GM12878 (cell line): Measurements from ENCODE around the gene SUPT6H. TPM values are rescaled to one million over a fixed set of nuclear protein-coding genes. Genes with fewer than 3 reads are reported as not detected.

Source experiments
- ATF7 ChIP-seq: fragments of 450-650 bp; IDR thresholded peaks from 2 replicates; pipeline ENCODE4 v1.6.1; 2016; ENCODE audit warnings: low read depth, mild to moderate bottlenecking
- CHD1 ChIP-seq: IDR thresholded peaks from 2 replicates; pipeline ENCODE4 v1.6.1; 2012; ENCODE audit warnings: low read depth, low read length, improper control_type of control experiment
- CHD2 ChIP-seq: IDR thresholded peaks from 2 replicates; pipeline ENCODE4 v1.6.1; 2011; ENCODE audit warnings: low read depth, low read length, improper control_type of control experiment, borderline replicate concordance
- CHD4 ChIP-seq: fragments of 200-600 bp; sonication (generic); IDR thresholded peaks from 2 replicates; pipeline ENCODE4 v1.6.1; 2016; ENCODE audit warnings: mild to moderate bottlenecking
- CREB1 ChIP-seq: IDR thresholded peaks from 2 replicates; pipeline ENCODE4 v1.6.1; 2012; ENCODE audit warnings: low read depth, mild to moderate bottlenecking, inconsistent platforms
- EED ChIP-seq: sonication (generic); IDR thresholded peaks from 2 replicates; pipeline ENCODE4 v1.6.1; 2016; ENCODE audit warnings: antibody characterized with exemption, low read depth
- FOS ChIP-seq: IDR thresholded peaks from 3 replicates; pipeline ENCODE4 v1.6.1; 2011; ENCODE audit warnings: borderline replicate concordance; ENCODE audit not compliant: insufficient read length; ENCODE audit errors: extremely low read depth
- FOXM1 ChIP-seq: IDR thresholded peaks from 2 replicates; pipeline ENCODE4 v1.6.1; 2012; ENCODE audit warnings: low read depth, mild to moderate bottlenecking, inconsistent platforms, low read length, moderate library complexity
- GABPA ChIP-seq: IDR thresholded peaks from 2 replicates; pipeline ENCODE4 v1.6.1; 2014; ENCODE audit warnings: antibody characterized with exemption, low read depth, mild to moderate bottlenecking, inconsistent platforms
- GATAD2B ChIP-seq: fragments of 450-650 bp; conservative IDR thresholded peaks from 2 replicates; pipeline ENCODE4 v1.6.1; 2017; ENCODE audit warnings: low read depth, mild to moderate bottlenecking, moderate library complexity
- HSF1 ChIP-seq: fragments of 150-350 bp; IDR thresholded peaks from 2 replicates; pipeline ENCODE4 v1.6.1; 2014; ENCODE audit warnings: mild to moderate bottlenecking, low read depth, low read length
- NBN ChIP-seq: fragments of 450-650 bp; IDR thresholded peaks from 2 replicates; pipeline ENCODE4 v1.6.1; 2016
- NFXL1 ChIP-seq: fragments of 450-650 bp; IDR thresholded peaks from 2 replicates; pipeline ENCODE4 v1.6.1; 2017; ENCODE audit warnings: antibody characterized with exemption, mild to moderate bottlenecking, borderline replicate concordance
- POU2F2 ChIP-seq: IDR thresholded peaks from 3 replicates; pipeline ENCODE4 v1.6.1; 2011; ENCODE audit warnings: low read depth, mild to moderate bottlenecking, low read length, borderline replicate concordance
- TAF1 ChIP-seq: IDR thresholded peaks from 2 replicates; pipeline ENCODE4 v1.6.1; 2011; ENCODE audit warnings: mild to moderate bottlenecking, low read depth, low read length, borderline replicate concordance
- TARDBP ChIP-seq: IDR thresholded peaks from 2 replicates; pipeline ENCODE4 v1.6.1; 2016; ENCODE audit warnings: borderline replicate concordance
- TCF7 ChIP-seq: IDR thresholded peaks from 2 replicates; pipeline ENCODE4 v1.6.1; 2014; ENCODE audit warnings: antibody characterized with exemption, borderline replicate concordance
- ZNF217 ChIP-seq: fragments of 450-650 bp; IDR thresholded peaks from 2 replicates; pipeline ENCODE4 v1.6.1; 2017; ENCODE audit warnings: antibody characterized with exemption, mild to moderate bottlenecking
- polyA plus RNA-seq, 11 experiments: library from polyadenylated mRNA; depleted of rRNA in 4 of 11; unstranded in 6 of 11; stranded (reverse) in 5 of 11; fragments of >200 nt; fragmentation: Nextera tagmentation in 4 of 11; fragmentation: Illumina TruSeq in 1 of 11; extraction: Ambion mirVana in 4 of 11; extraction: Trizol in 1 of 11; gene quantifications; 1 replicate in 1 of 11; 2 replicates in 10 of 11; pipeline versions ENCODE4 v1.2.1 to v1.2.3, GENCODE V29; 2011 to 2016; ENCODE audit warnings: inconsistent platforms in 2 of 11, missing spikeins in 2 of 11, low read depth in 1 of 11
- total RNA-seq, 4 experiments: library from RNA; depleted of rRNA in 3 of 4; stranded (reverse); fragments of >200 nt in 3 of 4; fragmentation: Illumina TruSeq in 1 of 4; extraction: Trizol in 1 of 4; gene quantifications; 2 replicates each; pipeline versions ENCODE4 v1.2.1 to v1.2.3, GENCODE V29; 2013 to 2021
- TF ChIP-seq, protein P1 (sequence below): IDR thresholded peaks from 2 replicates; pipeline ENCODE4 v1.6.1; 2012; ENCODE audit warnings: improper control_type of control experiment, low read depth, low read length; ENCODE audit not compliant: insufficient replicate concordance
- TF ChIP-seq, protein P2 (sequence below): fragments of 450-650 bp; IDR thresholded peaks from 2 replicates; pipeline ENCODE4 v1.6.1; 2016; ENCODE audit warnings: mild to moderate bottlenecking

The SUPT6H gene
- total and polyA plus RNA-seq, 10 of the 15 experiments (the other 5 are each of a cell fraction or from before 2014, with no cell fraction given) = 1.7 to 58.8 (median 37.7) TPM

DNA sequence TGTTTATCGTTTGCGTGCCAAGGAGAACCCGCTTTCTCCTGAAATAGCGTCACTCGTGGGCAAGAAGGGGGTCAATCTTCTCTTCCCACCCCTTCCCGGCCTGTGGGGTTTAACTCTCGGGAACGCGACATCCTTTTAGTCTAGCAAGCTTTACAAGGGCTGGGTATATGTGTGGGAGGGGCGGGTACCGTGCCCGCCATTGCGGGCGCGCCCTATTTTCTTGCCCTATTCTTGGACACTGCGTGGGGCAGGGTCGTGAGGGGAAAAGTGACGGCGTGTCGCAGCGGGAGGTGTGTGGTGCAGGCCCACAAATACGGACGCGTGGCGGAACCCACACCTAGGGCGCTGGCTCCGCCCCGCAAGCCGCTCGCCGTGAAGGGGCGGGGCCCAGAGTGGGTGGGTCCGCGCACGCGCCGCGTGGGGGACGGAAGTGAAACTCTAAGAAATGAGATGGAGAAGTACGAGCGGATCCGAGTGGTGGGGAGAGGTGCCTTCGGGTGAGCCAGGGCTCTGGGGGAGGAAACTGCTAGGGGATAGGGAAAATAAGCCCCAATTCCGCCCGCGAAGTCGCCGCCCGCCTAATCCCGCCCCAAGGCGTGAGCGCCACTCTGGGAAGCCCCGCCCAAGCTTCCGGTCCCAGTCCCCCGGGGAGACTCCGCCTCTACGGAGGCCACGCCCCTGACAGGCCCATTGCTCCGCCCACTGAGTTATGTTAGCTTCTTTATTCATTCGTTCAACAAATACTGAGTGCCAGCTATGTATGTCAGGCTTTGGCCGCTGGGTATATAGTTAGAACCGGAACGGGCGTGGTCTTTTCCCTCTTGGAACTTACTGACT, 66.6 kb downstream of the SUPT6H start, which contains the start of gene NEK8 (continued):
- TF ChIP-seq NFXL1 (no peak), EED (peak; percentile 2; the same call in 1 of the 2 replicates), POU2F2 (peak; percentile 49; the same call in 2 of the 3 replicates), HSF1 (no peak), CHD1 (no peak), TAF1 (peak; percentile 44; the same call in 1 of the 2 replicates), TARDBP (peak; percentile 26; the same call in 1 of the 2 replicates), CREB1 (no peak), ATF7 (peak; percentile 57; the same call in 1 of the 2 replicates), ZNF217 (no peak), NBN (peak; percentile 80), CHD4 (no peak), CHD2 (0 out of 2 replicates have a peak, but pooled peaks have one; percentile 16), GATAD2B (peak; percentile 95), GABPA (no peak), TCF7 (peak; percentile 40; the same call in 1 of the 2 replicates), FOS (no peak), FOXM1 (no peak)
- TF ChIP-seq, protein P1, sequence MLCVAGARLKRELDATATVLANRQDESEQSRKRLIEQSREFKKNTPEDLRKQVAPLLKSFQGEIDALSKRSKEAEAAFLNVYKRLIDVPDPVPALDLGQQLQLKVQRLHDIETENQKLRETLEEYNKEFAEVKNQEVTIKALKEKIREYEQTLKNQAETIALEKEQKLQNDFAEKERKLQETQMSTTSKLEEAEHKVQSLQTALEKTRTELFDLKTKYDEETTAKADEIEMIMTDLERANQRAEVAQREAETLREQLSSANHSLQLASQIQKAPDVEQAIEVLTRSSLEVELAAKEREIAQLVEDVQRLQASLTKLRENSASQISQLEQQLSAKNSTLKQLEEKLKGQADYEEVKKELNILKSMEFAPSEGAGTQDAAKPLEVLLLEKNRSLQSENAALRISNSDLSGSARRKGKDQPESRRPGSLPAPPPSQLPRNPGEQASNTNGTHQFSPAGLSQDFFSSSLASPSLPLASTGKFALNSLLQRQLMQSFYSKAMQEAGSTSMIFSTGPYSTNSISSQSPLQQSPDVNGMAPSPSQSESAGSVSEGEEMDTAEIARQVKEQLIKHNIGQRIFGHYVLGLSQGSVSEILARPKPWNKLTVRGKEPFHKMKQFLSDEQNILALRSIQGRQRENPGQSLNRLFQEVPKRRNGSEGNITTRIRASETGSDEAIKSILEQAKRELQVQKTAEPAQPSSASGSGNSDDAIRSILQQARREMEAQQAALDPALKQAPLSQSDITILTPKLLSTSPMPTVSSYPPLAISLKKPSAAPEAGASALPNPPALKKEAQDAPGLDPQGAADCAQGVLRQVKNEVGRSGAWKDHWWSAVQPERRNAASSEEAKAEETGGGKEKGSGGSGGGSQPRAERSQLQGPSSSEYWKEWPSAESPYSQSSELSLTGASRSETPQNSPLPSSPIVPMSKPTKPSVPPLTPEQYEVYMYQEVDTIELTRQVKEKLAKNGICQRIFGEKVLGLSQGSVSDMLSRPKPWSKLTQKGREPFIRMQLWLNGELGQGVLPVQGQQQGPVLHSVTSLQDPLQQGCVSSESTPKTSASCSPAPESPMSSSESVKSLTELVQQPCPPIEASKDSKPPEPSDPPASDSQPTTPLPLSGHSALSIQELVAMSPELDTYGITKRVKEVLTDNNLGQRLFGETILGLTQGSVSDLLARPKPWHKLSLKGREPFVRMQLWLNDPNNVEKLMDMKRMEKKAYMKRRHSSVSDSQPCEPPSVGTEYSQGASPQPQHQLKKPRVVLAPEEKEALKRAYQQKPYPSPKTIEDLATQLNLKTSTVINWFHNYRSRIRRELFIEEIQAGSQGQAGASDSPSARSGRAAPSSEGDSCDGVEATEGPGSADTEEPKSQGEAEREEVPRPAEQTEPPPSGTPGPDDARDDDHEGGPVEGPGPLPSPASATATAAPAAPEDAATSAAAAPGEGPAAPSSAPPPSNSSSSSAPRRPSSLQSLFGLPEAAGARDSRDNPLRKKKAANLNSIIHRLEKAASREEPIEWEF = no peak
- TF ChIP-seq, protein P2, sequence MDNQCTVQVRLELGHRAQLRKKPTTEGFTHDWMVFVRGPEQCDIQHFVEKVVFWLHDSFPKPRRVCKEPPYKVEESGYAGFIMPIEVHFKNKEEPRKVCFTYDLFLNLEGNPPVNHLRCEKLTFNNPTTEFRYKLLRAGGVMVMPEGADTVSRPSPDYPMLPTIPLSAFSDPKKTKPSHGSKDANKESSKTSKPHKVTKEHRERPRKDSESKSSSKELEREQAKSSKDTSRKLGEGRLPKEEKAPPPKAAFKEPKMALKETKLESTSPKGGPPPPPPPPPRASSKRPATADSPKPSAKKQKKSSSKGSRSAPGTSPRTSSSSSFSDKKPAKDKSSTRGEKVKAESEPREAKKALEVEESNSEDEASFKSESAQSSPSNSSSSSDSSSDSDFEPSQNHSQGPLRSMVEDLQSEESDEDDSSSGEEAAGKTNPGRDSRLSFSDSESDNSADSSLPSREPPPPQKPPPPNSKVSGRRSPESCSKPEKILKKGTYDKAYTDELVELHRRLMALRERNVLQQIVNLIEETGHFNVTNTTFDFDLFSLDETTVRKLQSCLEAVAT = peak; percentile 74
